ENCODE results near the gene HNRNPK.

The HNRNPK gene

DNA sequence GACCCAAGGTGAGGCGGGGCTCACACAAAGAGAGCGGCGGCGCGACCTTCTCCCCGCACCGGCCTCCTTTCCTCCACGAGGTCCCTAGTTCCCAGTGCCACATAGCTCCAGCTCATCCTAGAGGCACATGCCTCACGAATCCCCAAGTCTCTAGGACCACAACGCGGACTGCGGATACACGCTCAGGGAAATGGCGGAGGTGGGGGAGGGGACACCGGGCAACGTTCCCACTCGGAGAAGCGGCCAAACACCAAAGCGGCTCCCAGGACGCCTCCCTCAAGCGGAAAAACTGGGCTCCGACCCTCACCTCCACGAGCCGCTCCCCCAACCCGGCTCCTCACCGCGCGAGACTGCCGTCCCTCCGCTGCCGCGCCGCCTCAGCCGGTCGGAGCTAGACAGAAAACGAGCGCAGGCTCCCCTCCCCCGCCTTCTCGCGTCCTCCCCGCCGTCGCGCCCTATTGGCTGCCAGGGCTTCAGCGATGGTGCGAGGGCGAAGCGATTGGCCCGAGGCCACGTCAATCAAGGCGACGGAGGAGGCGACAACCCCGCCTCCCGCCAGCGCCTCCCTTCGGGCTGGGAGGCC is at the start of gene HNRNPK:
TSS of gene HNRNPK (minus strand) at position 404 of the 583 bp plus-strand sequence. CDS start 1,963 bp downstream, outside the sequence.
- peak; percentile 76 to 85 for DNase-seq

DNA sequence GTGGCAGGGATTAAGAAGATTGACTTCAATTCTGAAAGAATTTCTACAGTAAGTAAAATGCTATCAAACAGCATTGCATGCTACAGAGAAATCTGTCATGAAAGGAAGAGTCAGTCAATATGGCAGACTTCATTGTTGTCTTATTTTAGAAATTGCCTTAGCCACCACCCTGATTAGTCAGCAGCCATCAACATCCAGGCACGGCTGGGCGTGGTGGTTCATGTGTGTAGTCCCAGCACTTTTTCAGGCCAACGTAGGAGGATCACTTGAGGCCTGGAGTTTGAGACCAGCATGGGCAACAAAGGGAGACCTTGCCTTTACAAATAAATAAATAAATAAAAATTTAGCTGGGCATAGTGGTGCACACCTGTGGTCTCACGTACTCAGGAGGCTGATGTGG is 47.2 kb upstream of the HNRNPK start:
- DNase-seq = no peak

DNA sequence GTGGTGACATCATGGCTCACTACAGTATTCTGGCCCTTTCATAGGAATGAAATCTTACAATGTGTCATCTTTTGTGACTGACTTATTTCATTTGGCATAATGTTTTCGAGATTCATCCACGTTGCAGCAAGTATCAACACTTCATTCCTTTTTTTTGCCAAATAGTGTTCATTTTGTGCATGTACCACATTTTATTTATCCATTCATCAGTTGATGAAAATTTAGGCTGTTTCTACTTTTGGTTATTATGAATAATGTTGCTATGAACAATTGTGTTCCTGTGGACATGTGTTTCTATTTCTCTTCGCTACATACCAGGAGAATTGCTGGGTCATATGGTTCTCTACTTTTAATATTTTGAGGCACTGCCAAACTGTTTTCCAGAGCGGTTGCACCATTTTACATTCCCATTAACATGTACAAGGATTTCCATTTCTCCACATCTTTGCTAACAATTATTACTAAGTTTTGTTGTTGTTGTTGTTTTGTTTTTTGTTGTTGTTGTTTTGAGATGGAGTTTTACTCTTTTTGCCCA is 44.1 kb upstream of the HNRNPK start:
- DNase-seq = no peak

GRCh38 chr9:84007662-84008061 is 27.6 kb upstream of the HNRNPK start:
- DNase-seq = no peak

DNA sequence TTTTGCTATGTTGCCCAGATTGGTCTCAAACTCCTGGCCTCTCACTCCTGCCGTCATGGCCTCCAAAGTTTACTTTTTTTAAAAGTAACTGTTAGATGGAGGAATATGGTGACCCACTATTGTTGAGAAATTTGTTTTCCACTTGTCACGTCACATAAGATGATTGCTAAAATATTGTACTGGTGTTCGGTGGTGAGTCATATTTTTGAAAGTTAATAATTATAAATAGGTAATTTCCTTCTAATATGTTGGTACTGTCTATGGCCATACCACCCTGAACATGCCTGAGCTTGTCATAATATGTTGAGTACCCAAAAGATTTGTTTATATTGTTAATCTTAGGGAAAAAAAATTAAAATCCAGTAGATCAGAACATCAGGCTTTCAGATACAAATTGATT is 23.2 kb upstream of the HNRNPK start:
- no peak for DNase-seq

DNA sequence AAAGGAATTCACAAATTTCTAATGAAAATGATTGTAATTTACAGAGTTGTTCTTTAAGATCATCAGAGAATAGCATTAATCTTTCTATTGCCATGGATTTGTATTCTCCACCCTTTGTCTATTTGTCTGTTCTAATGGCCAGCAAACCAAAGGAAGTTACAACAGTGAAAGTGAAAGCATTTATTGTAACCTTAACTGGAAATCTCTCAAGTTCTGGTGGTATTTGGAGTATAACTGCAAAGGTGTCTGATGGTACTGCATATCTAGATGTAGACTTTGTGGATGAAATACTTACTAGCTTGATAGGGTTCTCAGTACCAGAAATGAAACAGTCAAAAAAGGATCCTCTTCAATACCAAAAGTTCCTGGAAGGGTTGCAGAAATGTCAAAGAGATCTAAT is 22.3 kb upstream of the HNRNPK start:
- DNase-seq = no peak

DNA sequence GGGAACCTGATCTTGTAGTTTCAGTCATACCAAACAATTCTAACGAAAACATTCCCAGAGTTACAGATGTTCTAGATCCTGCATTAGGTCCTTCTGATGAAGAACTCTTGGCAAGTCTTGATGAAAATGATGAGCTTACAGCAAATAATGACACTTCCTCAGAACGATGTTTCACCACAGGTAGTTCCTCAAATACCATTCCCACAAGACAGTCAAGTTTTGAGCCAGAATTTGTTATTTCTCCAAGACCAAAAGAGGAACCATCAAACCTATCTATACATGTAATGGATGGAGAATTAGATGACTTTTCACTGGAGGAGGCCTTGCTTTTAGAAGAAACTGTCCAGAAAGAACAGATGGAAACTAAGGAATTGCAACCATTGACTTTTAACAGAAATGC is 21.6 kb upstream of the HNRNPK start:
- DNase-seq = no peak

GRCh38 chr9:84000186-84000585 is 20.2 kb upstream of the HNRNPK start:
- DNase-seq = no peak

- DNase-seq = no peak
These were observed 19.3 kb upstream of the HNRNPK start for GRCh38 chr9:83999141-83999918.

DNA sequence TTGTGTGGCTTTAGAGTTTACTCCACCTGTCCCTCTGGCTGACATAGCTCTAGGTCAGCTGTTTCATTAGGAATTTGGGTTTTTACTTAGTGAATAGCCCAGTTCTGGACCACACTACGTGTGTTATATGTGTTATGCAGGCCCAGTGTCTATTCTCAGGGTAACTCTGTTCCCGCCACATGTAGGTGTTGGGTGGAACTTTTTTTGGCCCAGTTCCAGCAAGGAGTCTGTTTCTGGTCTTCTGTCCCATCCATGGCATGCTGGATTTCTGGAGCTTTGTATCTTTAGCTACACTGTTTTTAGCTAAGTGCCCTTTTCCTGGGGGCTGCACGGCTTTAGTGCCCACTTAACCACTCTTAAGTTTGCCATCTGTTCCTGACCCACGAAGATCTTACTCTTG is 16.1 kb upstream of the HNRNPK start:
- no peak for DNase-seq

DNA sequence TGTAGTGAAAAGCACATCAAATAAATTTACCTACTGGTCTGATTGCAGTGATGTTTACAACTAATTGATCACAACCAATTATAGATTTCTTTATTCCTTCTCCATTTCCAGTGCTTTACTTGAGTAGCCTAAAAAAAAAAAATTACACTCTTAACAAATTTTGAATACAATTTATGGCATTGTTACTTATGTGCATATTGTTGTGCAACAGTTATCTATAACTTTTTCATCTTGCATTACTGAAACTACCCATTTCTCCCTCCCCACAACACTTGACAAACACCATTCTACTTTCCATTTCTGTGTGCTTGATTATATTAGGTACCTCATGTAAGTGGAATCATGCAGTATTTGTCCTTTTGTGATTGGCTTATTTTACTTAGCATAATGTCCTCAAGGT is 12.9 kb upstream of the HNRNPK start:
- no peak for DNase-seq

- DNase-seq = no peak
These were observed 12.4 kb upstream of the HNRNPK start for GRCh38 chr9:83992407-83992806.

- DNase-seq = no peak
These were observed 11.3 kb upstream of the HNRNPK start for GRCh38 chr9:83991355-83991754.

DNA sequence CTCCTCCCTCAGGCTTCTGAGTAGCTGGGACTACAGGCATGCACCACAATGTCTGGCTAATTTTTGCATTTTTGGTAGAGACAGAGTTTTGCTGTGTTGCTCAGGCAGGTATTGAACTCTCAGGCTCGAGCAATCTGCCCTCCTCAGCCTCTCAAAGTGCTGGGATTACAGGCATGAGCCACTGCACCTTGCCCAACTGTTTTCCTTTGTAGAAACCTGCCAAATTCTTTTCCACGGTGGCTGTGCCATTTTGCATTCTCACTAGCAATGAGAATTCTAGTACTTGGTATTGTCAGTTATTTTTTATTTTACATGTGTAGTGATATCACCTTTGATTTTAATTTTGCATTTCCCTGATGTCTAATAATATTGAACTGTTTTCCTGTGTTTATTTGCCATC is 8.4 kb upstream of the HNRNPK start:
- DNase-seq = no peak

GRCh38 chr9:83987402-83987791 is 7.4 kb upstream of the HNRNPK start:
- no peak for DNase-seq

- DNase-seq = no peak
These were observed 6.9 kb upstream of the HNRNPK start for GRCh38 chr9:83986765-83987401.

- DNase-seq = no peak
These were observed 6.2 kb upstream of the HNRNPK start for GRCh38 chr9:83986195-83986594.

DNA sequence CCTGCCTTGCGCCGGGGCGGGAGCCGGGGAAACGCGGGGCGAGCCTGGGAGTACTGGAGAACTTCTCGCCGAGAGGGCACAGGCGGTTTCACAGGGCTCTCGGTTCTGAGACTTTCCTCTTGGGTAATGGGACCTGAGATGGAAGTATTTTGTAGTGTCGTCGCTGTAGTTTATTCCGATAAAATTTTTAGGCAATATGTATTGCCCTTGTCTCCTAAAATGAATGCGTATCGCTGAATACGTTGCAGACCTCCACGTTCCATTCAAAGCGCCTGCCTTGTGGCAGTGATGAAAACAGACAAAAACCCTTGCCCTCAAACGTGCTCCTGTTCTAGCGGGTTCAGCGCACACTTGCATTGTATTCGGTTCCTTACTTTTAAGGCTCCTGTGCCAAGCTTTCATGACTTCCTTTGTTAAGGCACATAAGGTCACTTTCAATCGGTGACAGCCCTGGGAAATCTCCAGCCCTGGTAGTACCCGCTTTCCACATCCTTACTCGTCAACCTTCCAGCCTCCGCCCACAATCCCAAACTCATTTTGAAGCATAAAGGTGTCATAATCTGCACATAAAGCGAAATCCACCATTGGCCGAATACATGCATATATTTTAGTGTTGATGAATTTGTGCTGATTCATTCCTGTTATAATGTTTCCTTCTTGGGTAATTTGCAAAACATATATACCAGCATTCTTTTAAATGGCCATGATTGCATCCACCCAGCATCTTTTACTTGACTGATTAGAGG is 1.3 kb upstream of the HNRNPK start:
- peak in 1 of 2 experiments; percentile 22 for DNase-seq

DNA sequence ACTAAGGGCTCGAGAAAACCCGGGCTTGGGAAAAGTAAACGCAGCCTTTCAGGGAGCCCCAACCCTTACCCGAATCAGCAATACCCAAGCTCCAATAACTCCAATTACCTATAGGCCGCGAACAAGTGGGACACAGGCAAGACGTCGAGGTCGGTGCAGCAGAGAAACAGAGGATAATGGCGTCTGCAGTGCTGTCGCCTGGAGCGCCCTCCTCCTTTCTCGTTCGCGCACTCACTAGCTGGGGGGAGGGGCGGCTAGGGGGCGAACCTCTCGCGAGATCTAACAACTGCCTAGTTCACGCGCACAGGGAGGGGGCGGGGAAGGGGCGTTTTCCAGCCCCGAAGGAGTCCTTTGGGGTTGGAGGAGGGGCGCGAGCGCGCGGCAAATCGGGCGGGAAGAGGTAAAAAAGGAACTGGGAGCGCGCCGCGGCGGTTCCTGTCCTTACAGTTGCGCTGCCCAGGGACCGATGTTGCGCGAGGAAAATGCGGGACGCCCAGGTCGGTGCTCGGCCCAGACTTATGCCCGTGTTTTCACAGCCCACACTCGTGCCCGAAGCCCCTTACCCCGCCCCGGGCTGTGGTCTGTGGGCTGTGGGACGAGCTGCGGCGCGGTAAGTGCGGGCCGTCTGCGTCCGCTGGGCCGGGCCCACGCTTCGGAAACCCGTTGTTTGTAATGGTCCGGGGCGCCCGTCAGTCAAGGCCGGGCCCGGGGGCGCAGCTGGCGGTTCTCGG is 545 bp upstream of the HNRNPK start, which contains the start of gene RMI1:
TSS of gene RMI1 (plus strand) at position 411 of the 731 bp plus-strand sequence. CDS start 20,182 bp downstream, outside the sequence.
- DNase-seq = peak; percentile 87 to 89

DNA sequence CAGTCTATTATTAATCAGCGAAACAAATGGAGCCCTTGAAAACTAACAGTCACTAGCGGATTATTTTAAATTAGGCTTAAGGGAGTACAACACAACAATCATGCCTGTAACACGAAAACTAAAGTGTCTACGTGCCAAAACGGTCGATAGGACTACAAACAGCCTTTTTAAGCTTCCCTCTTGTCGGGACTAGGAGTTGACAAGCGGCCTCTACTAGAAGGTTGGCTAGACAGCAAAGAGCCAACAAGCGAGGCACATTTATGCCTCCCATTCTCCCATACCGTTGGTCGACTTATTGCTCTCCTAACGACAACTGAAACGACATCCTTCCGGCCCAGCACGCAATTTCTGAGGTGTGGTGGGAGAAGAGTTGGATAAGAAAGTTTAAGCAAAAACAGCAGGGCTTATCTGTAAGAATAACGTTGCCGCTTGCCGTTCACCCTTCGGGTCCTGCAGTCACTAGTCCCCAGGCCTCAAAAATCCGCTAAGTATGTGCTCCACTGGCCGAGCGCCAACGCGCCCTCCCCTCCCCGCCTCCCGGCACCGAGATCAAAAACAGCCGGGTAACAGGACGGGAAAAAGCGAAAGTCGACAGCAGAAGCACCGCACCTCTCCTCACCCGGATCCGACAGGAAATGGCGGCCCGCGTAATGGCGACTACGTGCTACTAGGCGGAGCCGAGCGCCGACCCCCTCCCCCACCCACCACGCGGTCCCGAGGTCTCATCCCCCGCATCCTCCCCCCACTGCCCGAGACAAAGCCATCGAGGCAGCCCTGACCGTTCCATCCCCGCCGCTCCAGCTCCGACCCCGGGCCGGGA is 813 bp downstream of the HNRNPK start:
- peak in 1 of 2 experiments; percentile 42 for DNase-seq

DNA sequence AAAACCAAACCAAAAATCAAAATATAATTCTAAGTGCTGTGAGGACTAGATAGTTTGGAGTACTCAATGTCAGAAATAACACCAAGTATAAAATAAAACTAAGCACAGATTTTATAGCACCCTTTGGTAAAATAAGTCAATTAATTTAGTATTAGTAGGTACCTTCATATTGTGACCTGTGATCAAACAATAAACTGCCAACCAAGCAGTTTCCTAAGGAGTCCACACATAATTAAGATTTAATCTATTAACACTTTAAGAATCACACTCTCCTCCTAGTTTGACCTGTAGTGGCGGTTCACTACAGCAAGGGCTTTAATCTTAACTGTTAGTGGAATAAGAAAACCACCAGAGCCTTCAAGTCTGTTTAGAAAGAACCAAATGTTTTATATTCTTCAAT is 2.8 kb downstream of the HNRNPK start:
- DNase-seq = no peak
